Germinal center (tissue), 1 donor: ENCODE data around the gene TBC1D2.

Source experiments
- DNase-seq: peaks from one replicate; pipeline ENCODE4 v3.0.0; 2012; ENCODE audit warnings: mixed read lengths, low spot score

TBC1D2 gene

GRCh38 chr9:98164912-98165311, 90.5 kb downstream of the TBC1D2 start:
- DNase-seq: no peak

DNA sequence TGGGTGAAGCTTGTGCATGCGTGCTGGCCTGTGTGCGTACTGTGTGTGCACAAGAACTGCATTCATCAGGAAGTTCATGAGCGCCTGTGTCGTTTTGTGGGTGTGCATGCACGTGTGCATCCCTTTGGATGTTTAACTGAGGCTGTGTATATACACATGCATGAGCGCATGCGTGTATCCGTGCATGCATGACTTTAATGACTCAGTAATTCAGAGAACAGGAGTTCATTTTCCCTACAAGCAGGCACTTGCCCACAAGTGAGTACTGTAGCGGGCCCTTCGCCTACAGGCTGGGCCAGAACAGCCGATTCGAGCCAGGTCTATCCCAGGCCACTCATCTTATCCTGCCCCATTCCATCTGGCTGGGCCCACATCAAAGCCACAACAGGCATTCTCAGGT, 92.8 kb downstream of the TBC1D2 start:
- DNase-seq: no peak

- DNase-seq: no peak
These were observed 93.6 kb downstream of the TBC1D2 start for GRCh38 chr9:98161851-98162250.

DNA sequence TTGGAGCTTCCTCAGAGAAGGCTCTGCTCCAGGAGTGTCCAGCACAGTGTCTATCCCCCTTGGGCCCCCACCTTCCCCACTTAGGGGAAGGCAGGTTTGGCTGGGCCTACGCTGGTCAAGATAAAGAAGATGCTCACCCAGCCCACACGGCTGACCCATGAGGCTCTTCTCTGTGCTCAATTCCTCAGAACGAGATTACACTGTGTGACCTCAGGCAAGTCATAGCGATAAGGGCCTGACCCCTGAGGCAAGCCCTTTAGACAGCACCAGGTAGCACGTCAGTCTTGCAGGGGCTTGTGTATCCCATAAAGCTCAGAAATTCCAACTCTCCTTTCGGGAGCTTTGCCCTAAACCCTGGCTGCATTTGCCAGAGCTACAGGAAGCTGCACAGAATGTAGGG, 95.7 kb downstream of the TBC1D2 start:
- no peak for DNase-seq

- DNase-seq: no peak
These were observed 96.1 kb downstream of the TBC1D2 start for GRCh38 chr9:98159301-98159700.

DNA sequence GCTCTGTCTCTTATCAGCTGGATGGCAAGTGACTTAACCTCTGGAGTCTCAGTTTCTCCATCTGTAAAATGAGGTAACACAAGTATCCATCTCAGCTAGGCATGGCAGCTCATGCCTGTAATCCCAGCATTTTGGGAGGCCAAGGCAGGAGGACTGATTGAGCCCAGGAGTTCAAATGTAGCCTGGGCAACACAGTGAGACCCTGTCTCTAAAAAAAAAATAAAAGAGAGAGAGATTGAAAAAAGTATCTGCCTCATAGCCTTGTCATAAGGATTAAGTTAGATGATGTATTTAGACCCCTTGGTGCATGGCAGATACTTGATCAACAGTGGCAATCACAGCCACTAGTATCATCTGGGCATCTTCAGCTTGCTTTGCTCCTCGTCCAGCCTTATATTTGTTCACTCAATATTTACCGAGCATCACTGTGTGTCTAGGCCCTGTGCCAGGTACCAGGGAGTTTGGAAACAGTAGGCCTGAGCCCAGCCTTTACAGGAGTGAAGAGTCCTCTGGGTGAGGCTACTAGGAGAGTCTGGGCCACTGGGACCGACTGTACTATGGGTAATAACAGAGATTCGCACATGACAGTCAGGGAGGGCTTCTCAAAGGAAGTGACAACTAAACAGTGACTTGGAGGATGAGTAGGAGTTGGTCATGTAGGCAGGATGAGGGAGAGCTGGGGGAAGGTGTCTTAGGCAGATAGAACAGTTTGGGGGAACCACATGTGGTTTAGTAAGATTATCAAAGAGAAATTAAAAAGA, 97.2 kb downstream of the TBC1D2 start:
- no peak for DNase-seq

DNA sequence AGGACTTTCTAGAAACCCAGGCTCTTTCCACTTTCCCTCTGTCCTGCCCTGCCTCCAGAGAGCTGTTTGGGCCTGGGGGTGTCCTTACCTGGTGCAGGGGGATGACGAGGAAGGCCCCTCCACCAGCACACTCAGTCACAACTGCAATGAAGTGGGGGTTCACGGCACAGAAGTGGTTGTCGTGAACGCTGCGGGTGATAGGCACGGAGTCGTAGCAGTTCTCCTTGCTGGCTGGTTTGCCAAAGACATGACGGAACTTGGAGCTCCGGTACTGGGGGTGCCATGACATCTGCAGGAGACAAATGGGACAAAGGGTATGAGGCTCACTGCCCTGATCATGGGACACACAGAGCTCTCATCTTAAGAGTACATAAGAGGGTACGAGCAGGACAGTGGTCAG, 98.1 kb downstream of the TBC1D2 start:
- no peak for DNase-seq

DNA sequence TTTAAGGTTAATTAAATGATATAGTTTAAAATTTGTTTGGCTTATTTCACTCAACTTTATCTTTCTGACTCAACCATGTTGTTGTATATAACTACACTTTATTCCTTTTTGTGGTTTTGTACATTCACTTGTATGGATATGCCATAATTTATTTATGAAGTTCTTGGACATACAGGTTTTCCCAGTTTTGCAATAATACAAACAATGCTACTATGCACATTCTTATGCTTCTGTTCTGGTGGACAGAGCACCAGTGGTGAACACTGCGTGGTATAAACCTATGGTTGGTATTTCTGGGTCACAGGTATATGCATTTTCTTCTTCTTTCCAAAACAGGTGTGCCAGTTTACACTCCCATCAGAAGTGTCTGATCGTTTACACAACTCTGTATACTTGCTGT, 100.8 kb downstream of the TBC1D2 start:
- no peak for DNase-seq

GRCh38 chr9:98152526-98152925, 102.9 kb downstream of the TBC1D2 start:
- no peak for DNase-seq

- DNase-seq: no peak
These were observed 104.7 kb downstream of the TBC1D2 start for GRCh38 chr9:98150721-98151120.

DNA sequence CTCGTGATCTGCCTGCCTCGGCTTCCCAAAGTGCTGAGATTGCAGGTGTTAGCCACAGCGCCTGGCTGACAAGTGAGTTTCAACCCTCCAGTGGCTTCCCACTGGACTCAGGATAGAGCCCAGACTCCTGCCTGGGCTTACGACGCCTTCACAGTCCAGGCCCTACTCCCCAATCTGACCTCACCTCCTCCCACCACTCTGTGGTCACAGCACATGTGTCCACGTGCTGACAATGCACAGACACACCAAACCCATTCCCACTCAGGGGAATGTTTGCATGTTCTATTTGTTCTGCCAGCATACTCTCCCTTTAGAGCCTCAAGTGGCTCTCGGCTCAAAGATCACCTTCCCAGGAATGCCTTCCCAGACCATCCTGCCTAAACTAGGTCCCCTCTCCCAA, 105.3 kb downstream of the TBC1D2 start:
- DNase-seq: no peak

- no peak for DNase-seq
These were observed 106.0 kb downstream of the TBC1D2 start for GRCh38 chr9:98149422-98149821.
